HUES6 (cell line): ENCODE measurements around the gene GSG1L.

Experiments used
- H3K27ac ChIP-seq: 2 replicates; pipeline ENCODE4 v1.7.0; 2013; ENCODE audit warnings: low read depth, mild to moderate bottlenecking, low read length, inconsistent platforms
- H3K27me3 ChIP-seq: 2 replicates; pipeline ENCODE4 v1.6.1; 2013; ENCODE audit warnings: low read length; ENCODE audit not compliant: control insufficient read depth, insufficient read depth
- H3K36me3 ChIP-seq: 2 replicates; pipeline ENCODE4 v1.6.1; 2013; ENCODE audit warnings: low read length; ENCODE audit not compliant: control insufficient read depth, insufficient read depth
- H3K4me1 ChIP-seq: 2 replicates; pipeline ENCODE4 v1.6.1; 2013; ENCODE audit warnings: low read length; ENCODE audit not compliant: control insufficient read depth, insufficient read depth
- H3K4me3 ChIP-seq: 2 replicates; pipeline ENCODE4 v1.5.1; 2013; ENCODE audit warnings: low read depth, low read length
- H3K9ac ChIP-seq: one replicate; pipeline ENCODE4 v1.6.1; 2013; ENCODE audit warnings: mild to moderate bottlenecking, low read length
- H3K9me3 ChIP-seq: 2 replicates; pipeline ENCODE4 v1.6.1; 2013; ENCODE audit warnings: low read depth, low read length; ENCODE audit not compliant: control insufficient read depth, insufficient read depth

The GSG1L gene

DNA sequence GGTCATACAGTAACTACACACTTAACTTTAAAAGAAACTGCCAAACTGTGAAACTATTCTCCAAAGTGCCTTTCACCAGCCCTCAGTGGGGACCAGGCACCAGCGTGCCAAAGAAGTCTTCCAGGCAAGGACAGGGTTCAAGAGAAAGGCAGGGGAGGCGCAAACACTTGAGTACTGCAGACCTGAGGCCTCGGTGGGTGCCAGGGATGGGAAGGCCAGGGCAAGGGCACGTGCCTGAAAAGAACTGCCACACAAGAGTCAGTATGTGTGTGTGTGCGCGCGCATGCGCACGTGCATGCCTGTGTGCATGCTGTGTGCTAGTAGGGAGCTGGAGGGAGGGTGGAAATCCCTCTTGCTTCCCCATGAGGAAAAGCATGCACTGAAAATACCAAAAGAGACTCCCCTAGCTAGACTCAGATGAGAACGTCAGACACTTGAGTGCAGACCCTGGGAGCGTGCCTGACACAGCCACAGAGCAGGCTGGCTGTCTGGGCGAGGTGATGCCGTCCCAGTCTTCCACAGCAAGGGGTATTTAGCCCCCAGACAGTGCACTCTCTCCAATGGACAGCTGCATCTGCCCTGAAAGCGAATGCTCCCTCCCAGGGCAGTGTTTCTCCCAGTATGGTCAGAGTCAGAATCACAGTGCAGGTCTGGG lies 40.1 kb upstream of the GSG1L start:
- Histone ChIP-seq H3K4me3 (no peak overlapping the region), H3K27me3 (no peaks in the 10 kb centered on the region), H3K36me3 (peaks cover 97% of the 10 kb centered on the region), H3K9me3 (no peaks in the 10 kb centered on the region), H3K9ac (no peak overlapping the region), H3K27ac (no peak overlapping the region), H3K4me1 (no peaks in the 10 kb centered on the region)

GRCh38 chr16:28101533-28101890 lies 38.0 kb upstream of the GSG1L start:
- Histone ChIP-seq H3K36me3 (peaks cover 93% of the 10 kb centered on the region), H3K4me3 (no peak overlapping the region)

DNA sequence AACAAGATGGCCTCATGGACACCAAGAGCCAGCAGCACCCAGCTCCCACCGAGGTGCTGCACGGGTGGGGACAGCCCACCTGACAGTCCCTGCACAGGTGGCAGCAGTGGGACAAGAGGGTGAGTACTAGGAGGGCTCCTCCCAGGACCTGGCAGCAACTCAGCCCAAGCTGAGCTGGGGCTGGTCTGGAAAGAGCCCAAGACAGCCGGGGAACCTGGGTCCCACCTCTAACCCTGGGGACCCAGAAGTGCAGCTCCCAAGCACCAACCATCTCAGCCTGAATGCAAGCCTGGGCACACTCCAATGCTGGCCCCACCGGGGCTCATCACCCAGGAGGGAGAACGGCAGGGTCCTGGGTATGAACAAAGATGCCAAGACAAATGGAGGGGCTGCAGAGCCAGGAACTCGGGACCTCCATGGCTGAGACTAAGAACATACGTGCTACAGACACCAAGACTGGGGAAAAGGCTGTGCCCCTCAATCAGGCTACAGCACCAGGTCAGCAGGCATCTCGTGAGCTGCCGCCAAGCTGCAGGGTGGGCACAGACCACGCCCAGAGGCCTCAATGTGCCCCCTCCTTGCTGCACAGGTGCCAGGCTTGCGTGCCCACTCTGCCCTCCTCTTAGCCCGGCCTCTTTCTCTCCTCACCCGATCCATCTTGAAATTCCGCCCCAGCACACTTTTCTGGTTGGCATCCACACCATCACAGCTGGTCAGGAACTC lies 37.5 kb upstream of the GSG1L start:
- H3K4me1 ChIP-seq: no peaks in the 10 kb centered on the region
- H3K9ac ChIP-seq: no peak overlapping the region
- H3K27ac ChIP-seq: no peak overlapping the region
- peaks cover 88% of the 10 kb centered on the region for H3K36me3 ChIP-seq
- no peak overlapping the region for H3K4me3 ChIP-seq
- no peaks in the 10 kb centered on the region for H3K27me3 ChIP-seq
- no peaks in the 10 kb centered on the region for H3K9me3 ChIP-seq

More at GRCh38 chr16:28101533-28101890, 38.0 kb upstream of the GSG1L start:
- no peaks in the 10 kb centered on the region for H3K4me1 ChIP-seq
- H3K27me3 ChIP-seq: no peaks in the 10 kb centered on the region
- no peak overlapping the region for H3K9ac ChIP-seq
- no peaks in the 10 kb centered on the region for H3K9me3 ChIP-seq
- H3K27ac ChIP-seq: no peak overlapping the region

GRCh38 chr16:28098959-28099945 lies 35.7 kb upstream of the GSG1L start:
- H3K4me1 ChIP-seq: no peaks in the 10 kb centered on the region
- peaks cover 70% of the 10 kb centered on the region for H3K36me3 ChIP-seq
- no peaks in the 10 kb centered on the region for H3K9me3 ChIP-seq
- no peak overlapping the region for H3K9ac ChIP-seq
- no peak overlapping the region for H3K27ac ChIP-seq
- H3K4me3 ChIP-seq: no peak overlapping the region
- no peaks in the 10 kb centered on the region for H3K27me3 ChIP-seq

DNA sequence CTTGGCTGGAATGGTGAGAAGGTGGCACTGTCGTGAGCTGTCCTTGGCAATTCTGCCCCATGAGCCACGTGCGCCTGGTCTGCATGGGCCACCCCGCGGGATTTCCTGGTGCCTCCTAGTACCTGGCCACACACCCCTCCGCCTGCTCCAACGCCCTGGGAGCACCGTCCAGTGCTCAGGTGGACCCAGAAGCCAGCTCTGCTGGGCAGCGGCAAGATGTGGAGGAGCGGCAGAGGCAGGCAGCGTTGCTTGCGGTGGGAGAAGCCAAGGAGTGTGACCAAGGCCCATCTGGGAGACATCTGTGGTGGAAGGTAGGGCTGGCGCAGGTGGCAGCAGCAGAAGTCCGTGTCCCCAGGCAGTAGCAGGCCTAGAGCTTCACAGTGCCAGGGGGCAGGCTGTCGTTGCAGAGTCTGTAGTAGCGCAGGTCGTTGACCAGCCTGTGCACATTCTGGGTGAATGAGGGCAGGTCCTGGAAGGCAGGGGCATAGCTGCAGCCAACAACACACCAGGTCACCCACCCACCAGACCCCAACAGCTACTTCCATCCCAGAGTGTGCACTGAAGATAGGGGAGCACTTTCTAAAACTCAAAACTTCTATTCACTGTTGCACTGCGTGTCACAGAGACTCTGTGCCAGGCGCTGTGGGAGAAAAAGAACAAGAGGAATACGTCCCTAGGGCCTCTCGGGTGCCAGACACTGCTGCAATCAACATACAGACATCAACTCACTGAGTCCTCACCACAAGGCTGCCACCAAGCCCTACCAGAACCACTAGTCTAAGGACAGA lies 34.9 kb upstream of the GSG1L start:
- Histone ChIP-seq H3K4me1 (peaks cover 8% of the 10 kb centered on the region), H3K9ac (no peak overlapping the region), H3K36me3 (peaks cover 61% of the 10 kb centered on the region), H3K4me3 (no peak overlapping the region), H3K9me3 (no peaks in the 10 kb centered on the region), H3K27ac (no peak overlapping the region), H3K27me3 (no peaks in the 10 kb centered on the region)

- H3K27me3 ChIP-seq: no peaks in the 10 kb centered on the region
- no peak overlapping the region for H3K4me3 ChIP-seq
- no peak overlapping the region for H3K27ac ChIP-seq
- H3K36me3 ChIP-seq: peaks cover 50% of the 10 kb centered on the region
- H3K4me1 ChIP-seq: peaks cover 18% of the 10 kb centered on the region
- H3K9me3 ChIP-seq: no peaks in the 10 kb centered on the region
- H3K9ac ChIP-seq: no peak overlapping the region
Measured at GRCh38 chr16:28096983-28097899, 33.7 kb upstream of the GSG1L start.

DNA sequence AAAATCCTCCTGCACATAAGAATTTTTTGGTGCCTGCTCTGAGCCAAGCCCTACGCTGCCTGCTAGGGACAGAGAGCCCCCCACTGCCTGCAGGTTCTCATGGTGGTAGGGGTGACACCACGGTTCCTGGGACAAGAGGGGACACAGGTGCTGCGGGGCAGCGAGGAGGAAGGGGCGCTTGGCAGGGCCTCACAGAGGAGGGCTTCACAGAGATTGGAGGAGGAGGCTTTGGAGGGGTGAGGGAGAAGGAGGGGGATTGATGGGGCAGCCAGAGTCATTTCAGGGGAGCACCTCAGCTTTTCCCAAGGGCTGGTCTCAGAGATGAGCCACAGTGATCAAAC lies 29.8 kb upstream of the GSG1L start:
- Histone ChIP-seq H3K27ac (peak overlapping the region; percentile 88), H3K36me3 (peaks cover 14% of the 10 kb centered on the region), H3K27me3 (no peaks in the 10 kb centered on the region), H3K9me3 (no peaks in the 10 kb centered on the region), H3K9ac (peak overlapping the region; percentile 68), H3K4me3 (peak overlapping the region; percentile 34), H3K4me1 (peaks cover 34% of the 10 kb centered on the region)

DNA sequence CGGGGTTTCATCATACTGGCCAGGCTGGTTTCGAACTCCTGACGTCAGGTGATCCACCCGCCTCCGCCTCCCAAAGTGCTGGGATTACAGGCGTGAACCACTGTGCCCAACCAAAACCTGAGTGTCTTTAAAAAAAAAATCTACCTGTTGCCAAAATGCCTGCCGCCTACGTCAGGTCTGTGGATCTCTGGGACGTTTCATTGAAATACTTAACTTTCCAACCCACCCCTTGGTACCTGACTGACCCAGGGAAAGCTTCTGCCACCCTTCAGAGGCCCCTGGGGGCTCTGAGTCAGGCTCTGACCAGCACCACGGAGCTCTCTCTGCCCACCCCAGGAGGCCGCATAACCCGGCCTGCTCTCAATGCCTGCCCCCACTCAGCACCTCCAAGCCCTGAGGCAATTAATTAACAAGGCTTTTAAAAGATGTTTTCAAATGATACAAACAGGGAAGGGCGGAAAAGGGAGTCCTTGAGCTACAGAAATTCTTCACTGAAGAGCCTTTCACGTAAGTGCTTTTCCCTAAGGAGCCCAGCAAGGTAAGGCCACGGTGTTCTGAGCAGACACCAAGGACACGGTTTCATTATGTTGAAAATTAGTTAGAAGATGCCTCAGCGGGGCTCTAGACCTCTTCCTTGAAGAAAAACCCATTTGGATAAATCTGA lies 29.3 kb upstream of the GSG1L start:
- peak overlapping the region; percentile 88 for H3K27ac ChIP-seq

GRCh38 chr16:28091656-28092055 lies 28.1 kb upstream of the GSG1L start:
- H3K9ac ChIP-seq: peak overlapping the region; percentile 24
- peaks cover 37% of the 10 kb centered on the region for H3K4me1 ChIP-seq
- H3K27ac ChIP-seq: peak overlapping the region; percentile 35; the same call in 1 of the 2 replicates
- H3K36me3 ChIP-seq: no peaks in the 10 kb centered on the region; the same call in 1 of the 2 replicates
- H3K27me3 ChIP-seq: no peaks in the 10 kb centered on the region
- H3K9me3 ChIP-seq: no peaks in the 10 kb centered on the region
- H3K4me3 ChIP-seq: no peak overlapping the region

More for the DNA sequence above, 29.3 kb upstream of the GSG1L start:
- no peaks in the 10 kb centered on the region for H3K9me3 ChIP-seq
- H3K4me1 ChIP-seq: peaks cover 36% of the 10 kb centered on the region
- H3K4me3 ChIP-seq: peak overlapping the region; percentile 34; the same call in 1 of the 2 replicates
- H3K36me3 ChIP-seq: peaks cover 9% of the 10 kb centered on the region
- H3K9ac ChIP-seq: peak overlapping the region; percentile 68
- H3K27me3 ChIP-seq: no peaks in the 10 kb centered on the region
